Neuronal stem cell (in vitro differentiated cells): ENCODE results near the gene ZNF816.
"Not testable (repeated sequence)": the region's sequence is repeated elsewhere in the genome, so short reads cannot be mapped to it uniquely, and the experiment has no call there.

ENCODE experiments used
- DNase-seq: peaks from one replicate; pipeline ENCODE4 v3.0.0-alpha.2; 2013; ENCODE audit warnings: low spot score
- H2AFZ ChIP-seq: one replicate; pipeline ENCODE4 v1.6.1; 2013; ENCODE audit warnings: mild to moderate bottlenecking, low read length, inconsistent platforms
- H2AK5ac ChIP-seq: 2 replicates; pipeline ENCODE4 v1.6.1; 2013; ENCODE audit warnings: low read depth, mild to moderate bottlenecking, inconsistent platforms, low read length, moderate library complexity, mixed read lengths
- H2BK120ac ChIP-seq: 2 replicates; pipeline ENCODE4 v1.6.1; 2013; ENCODE audit warnings: low read depth, mild to moderate bottlenecking, inconsistent platforms, low read length, moderate library complexity, mixed read lengths
- H2BK12ac ChIP-seq: one replicate; pipeline ENCODE4 v1.6.1; 2013; ENCODE audit warnings: low read length, inconsistent platforms
- H2BK15ac ChIP-seq: 2 replicates; pipeline ENCODE4 v1.6.1; 2013; ENCODE audit warnings: mild to moderate bottlenecking, low read length, inconsistent platforms, mixed read lengths
- H2BK5ac ChIP-seq: one replicate; pipeline ENCODE4 v1.6.1; 2013; ENCODE audit warnings: inconsistent platforms, mild to moderate bottlenecking, low read length, moderate library complexity
- H3K14ac ChIP-seq: one replicate; pipeline ENCODE4 v1.6.1; 2013; ENCODE audit warnings: low read length, inconsistent platforms
- H3K18ac ChIP-seq: 2 replicates; pipeline ENCODE4 v1.6.1; 2013; ENCODE audit warnings: low read length, inconsistent platforms
- H3K23ac ChIP-seq: 2 replicates; pipeline ENCODE4 v1.6.1; 2013; ENCODE audit warnings: low read depth, mild to moderate bottlenecking, mixed read lengths, low read length, inconsistent platforms; ENCODE audit not compliant: poor library complexity
- H3K27ac ChIP-seq: replicated peaks from 3 replicates; pipeline ENCODE4 v1.5.1; 2013; ENCODE audit warnings: low read length, inconsistent platforms
- H3K27me3 ChIP-seq, 3 experiments: 2 replicates each; pipeline ENCODE4 v1.6.1; 2013; ENCODE audit warnings: low read length in 3 of 3, mild to moderate bottlenecking in 2 of 3, inconsistent platforms in 1 of 3, low read depth in 1 of 3, mixed read lengths in 1 of 3, moderate library complexity in 1 of 3; ENCODE audit not compliant: control insufficient read depth in 3 of 3, insufficient read depth in 3 of 3
- H3K36me3 ChIP-seq, 2 donors: replicated peaks in 1 of 2; 2 replicates each; pipeline ENCODE4 v1.6.1; 2013; ENCODE audit warnings: low read length in 2 of 2; ENCODE audit not compliant: control insufficient read depth in 2 of 2, insufficient read depth in 2 of 2
- H3K4ac ChIP-seq: 2 replicates; pipeline ENCODE4 v1.6.1; 2013; ENCODE audit warnings: inconsistent platforms, mild to moderate bottlenecking, low read length, moderate library complexity
- H3K4me1 ChIP-seq, 2 donors: 1 replicate in 1 of 2; 2 replicates in 1 of 2; pipeline ENCODE4 v1.6.1; 2013; ENCODE audit warnings: low read length in 2 of 2, low read depth in 1 of 2; ENCODE audit not compliant: control insufficient read depth in 2 of 2, insufficient read depth in 1 of 2
- H3K4me2 ChIP-seq: one replicate; pipeline ENCODE4 v1.6.1; 2013; ENCODE audit warnings: mild to moderate bottlenecking, low read length, inconsistent platforms; ENCODE audit not compliant: insufficient read depth, poor library complexity, severe bottlenecking
- H3K4me3 ChIP-seq, 2 donors: 2 replicates each; pipeline ENCODE4 v1.5.1; 2013; ENCODE audit warnings: low read length in 2 of 2, mild to moderate bottlenecking in 2 of 2, inconsistent platforms in 1 of 2, moderate library complexity in 1 of 2
- H3K79me1 ChIP-seq: one replicate; pipeline ENCODE4 v1.6.1; 2013; ENCODE audit warnings: low read depth, mild to moderate bottlenecking, inconsistent platforms, low read length, moderate library complexity
- H3K9ac ChIP-seq: one replicate; pipeline ENCODE4 v1.6.1; 2013; ENCODE audit warnings: mild to moderate bottlenecking, low read depth, low read length, inconsistent platforms; ENCODE audit not compliant: poor library complexity
- H3K9me3 ChIP-seq, 2 donors: replicated peaks in 1 of 2; 2 replicates each; pipeline versions ENCODE3 to v1.6.1; 2013; ENCODE audit warnings: low read length in 2 of 2, mild to moderate bottlenecking in 2 of 2, inconsistent platforms in 1 of 2, low read depth in 1 of 2, mixed read lengths in 1 of 2, moderate library complexity in 1 of 2; ENCODE audit not compliant: control insufficient read depth in 2 of 2, insufficient read depth in 1 of 2
- H4K8ac ChIP-seq: one replicate; pipeline ENCODE4 v1.6.1; 2013; ENCODE audit warnings: low read depth, mild to moderate bottlenecking, inconsistent platforms, low read length, moderate library complexity
- H4K91ac ChIP-seq: one replicate; pipeline ENCODE4 v1.6.1; 2013; ENCODE audit warnings: low read length, low read depth, mild to moderate bottlenecking, inconsistent platforms; ENCODE audit not compliant: poor library complexity
- WGBS, 2 donors: extraction: QIAGEN DNeasy Blood & Tissue Kit; methylation state at CpG; one replicate each; pipeline ENCODE4 v1.1.7; 2013; ENCODE audit warnings: missing lambda C conversion rate in 2 of 2, mixed read lengths in 1 of 2; ENCODE audit not compliant: insufficient read length in 2 of 2, insufficient replicate concordance in 1 of 2; ENCODE audit errors: extremely low coverage in 2 of 2; 5-methylcytosine and 5-hydroxymethylcytosine counted together

The ZNF816 gene

DNA sequence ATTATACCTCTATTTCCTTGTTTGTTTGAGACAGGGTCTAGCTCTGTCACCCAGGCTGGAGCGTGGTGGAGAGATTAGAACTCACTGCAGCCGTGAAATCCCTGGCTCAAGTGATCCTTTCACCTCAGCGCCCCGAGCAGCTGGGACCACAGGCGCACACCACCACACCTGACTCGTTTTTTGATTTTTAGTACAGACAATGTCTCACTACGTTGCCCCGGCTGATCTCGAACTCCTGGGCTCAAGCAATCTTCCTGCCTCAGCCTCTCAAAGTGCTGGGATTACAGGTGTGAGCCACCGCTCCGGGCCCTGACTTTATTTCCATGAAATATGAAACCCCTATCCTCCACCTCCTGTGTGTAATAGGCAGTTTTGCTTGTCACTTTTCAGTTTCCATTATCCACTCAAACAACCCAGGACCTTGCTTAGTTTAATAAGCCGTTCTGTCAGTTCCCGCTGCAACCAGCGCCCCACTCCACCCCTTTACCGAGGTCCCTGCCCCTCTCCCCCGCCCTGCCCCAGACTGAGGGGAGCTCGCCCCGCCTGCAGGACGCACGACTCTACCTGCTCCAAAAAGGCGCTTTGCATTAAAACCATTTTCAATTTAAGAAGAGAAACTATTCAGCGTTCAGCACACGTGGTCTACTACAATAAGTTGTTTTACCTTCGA, 16.9 kb downstream of the ZNF816 start:
- Histone ChIP-seq H3K27me3 (no peaks in the 10 kb centered on the region), H4K91ac (no peak overlapping the region), H3K18ac (no peak overlapping the region), H2AK5ac (no peak overlapping the region), H3K27ac (no peak overlapping the region), H3K79me1 (no peaks in the 10 kb centered on the region), H2BK15ac (no peak overlapping the region), H3K23ac (no peak overlapping the region), H2BK12ac (no peak overlapping the region), H3K4me3 (no peak overlapping the region), H2BK5ac (no peak overlapping the region), H3K4me1 (peaks cover 3% of the 10 kb centered on the region in 2 donors), H4K8ac (no peak overlapping the region), H3K9ac (no peak overlapping the region), H3K4me2 (no peak overlapping the region), H2AFZ (no peak overlapping the region), H3K14ac (no peak overlapping the region), H3K36me3 (peaks cover 16 to 28% of the 10 kb centered on the region in 2 donors), H3K9me3 (peaks cover 21 to 42% of the 10 kb centered on the region in 2 donors), H2BK120ac (no peak overlapping the region), H3K4ac (no peak overlapping the region)
- WGBS, 2 donors, result no CpG with 5 or more reads among the region's 24 CpGs
- DNase-seq, result no peak

DNA sequence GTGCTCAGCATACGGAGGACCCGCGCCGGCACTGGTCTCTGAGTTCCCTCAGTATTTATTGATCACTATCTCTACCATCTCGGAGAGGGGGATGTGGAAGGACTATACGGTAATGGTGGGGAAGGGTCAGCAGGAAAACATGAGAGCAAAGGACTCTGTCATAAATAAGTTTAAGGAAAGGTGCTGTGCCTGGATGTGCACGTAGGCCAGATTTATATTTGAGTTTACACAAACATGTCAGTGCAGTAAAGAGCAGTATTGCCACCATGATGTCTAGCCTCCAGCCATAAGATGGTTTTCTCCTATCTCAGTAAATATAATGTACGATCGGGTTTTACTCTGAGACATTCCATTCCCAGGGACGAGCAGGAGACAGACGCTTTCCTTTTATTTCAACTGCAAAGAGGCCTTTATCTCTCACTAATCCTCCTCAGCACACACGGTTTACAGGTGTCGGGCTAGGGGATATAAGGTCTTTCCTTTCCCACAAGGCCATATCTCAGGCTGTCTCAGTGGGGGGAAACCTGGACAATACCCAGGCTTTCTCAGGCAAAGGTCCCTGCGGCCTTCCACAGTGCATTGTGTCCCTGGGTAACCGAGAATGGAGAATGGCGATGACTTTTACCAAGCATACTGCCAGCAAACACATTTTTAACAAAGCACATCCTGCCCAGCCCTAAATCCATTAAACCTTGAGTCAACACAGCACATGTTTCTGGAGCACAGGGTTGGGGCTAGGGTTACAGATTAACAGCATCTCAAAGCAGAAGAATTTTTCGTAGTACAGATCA, 17.8 kb downstream of the ZNF816 start:
- H3K9ac ChIP-seq, H3K4me1 ChIP-seq, H2BK15ac ChIP-seq, H2AFZ ChIP-seq, H3K23ac ChIP-seq, H2AK5ac ChIP-seq, DNase-seq, H3K4me3 ChIP-seq, H3K4ac ChIP-seq, H3K14ac ChIP-seq, H3K79me1 ChIP-seq, H2BK12ac ChIP-seq, H3K18ac ChIP-seq, H3K4me2 ChIP-seq, H3K27me3 ChIP-seq, H4K8ac ChIP-seq, H2BK5ac ChIP-seq, H4K91ac ChIP-seq, H2BK120ac ChIP-seq: not testable (repeated sequence)
- Histone ChIP-seq H3K27ac (peak overlapping the region; percentile 30), H3K9me3 (peaks cover 14 to 33% of the 10 kb centered on the region in 2 donors), H3K36me3 (peaks cover 8 to 19% of the 10 kb centered on the region in 2 donors)
- no CpG with 5 or more reads among the region's 17 CpGs for WGBS, 2 donors

DNA sequence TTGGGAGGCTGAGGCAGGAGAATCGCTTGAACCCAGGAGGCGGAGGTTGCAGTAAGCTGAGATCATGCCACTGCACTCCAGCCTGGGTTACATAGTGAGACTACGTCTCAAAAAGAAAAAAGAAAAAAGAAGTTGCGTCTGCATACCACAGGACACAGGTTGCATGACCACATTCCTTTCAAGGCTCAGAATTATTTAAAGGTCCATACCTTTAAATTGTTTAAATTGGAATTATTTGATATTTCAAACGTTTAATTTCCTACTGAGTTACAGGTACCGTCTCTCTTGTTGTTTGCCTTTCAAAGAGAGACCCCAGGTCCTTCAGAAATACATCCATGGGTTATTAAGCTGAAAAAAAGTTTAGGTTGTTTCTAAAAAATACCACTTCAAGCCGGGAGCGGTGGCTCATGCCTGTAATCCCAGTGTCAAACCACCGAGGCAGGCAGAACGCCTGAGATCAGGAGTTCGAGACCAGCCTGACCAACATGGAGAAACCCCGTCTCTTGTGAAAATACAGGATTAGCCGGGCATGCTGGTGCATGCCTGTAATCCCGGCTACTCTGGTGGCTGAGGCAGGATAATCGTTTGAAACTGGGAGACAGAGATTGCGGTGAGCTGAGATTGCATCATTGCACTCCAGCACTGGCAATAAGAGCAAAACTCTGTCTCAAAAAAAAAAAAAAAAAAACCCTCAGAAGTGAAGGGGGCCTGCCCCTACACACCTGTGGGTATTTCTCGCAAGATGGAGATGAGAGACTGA, 18.6 kb downstream of the ZNF816 start:
- H2BK12ac ChIP-seq, result peak overlapping the region; percentile 90
- H3K4ac ChIP-seq, result no peak overlapping the region
- H3K79me1 ChIP-seq, result no peaks in the 10 kb centered on the region
- no peak for DNase-seq
- no peak overlapping the region for H4K91ac ChIP-seq
- H3K27me3 ChIP-seq, result no peaks in the 10 kb centered on the region
- no peak overlapping the region for H2BK15ac ChIP-seq
- H3K4me1 ChIP-seq, result peaks cover 3% of the 10 kb centered on the region in 2 donors
- no peak overlapping the region for H2AFZ ChIP-seq
- peak overlapping the region; percentile 43 for H3K27ac ChIP-seq
- H3K36me3 ChIP-seq, result peaks cover 3 to 11% of the 10 kb centered on the region in 2 donors
- no peak overlapping the region for H3K14ac ChIP-seq
- no peak overlapping the region for H4K8ac ChIP-seq
- H3K4me2 ChIP-seq, result no peak overlapping the region
- WGBS, 2 donors, result no CpG with 5 or more reads among the region's 17 CpGs
- H3K18ac ChIP-seq, result peak overlapping the region; percentile 38
- H2BK5ac ChIP-seq, result no peak overlapping the region
- no peak overlapping the region for H2AK5ac ChIP-seq
- no peak overlapping the region for H3K9ac ChIP-seq
- no peak overlapping the region for H2BK120ac ChIP-seq
- H3K4me3 ChIP-seq, result no peak overlapping the region
- peaks cover 12 to 30% of the 10 kb centered on the region in 2 donors for H3K9me3 ChIP-seq
- no peak overlapping the region for H3K23ac ChIP-seq
